GM23338 (cell line): ENCODE data around the gene WBP2. TPM values are rescaled to one million over a fixed set of nuclear protein-coding genes. Genes with fewer than 3 reads are reported as not detected.
A peak's percentile ranks its signal among the peaks of the same experiment; 100 is the strongest.

Experiments used
- ATAC-seq: fragments of 200-7000 bp; cut with Tn5 transposase; 3 replicates; pipeline ENCODE4 v1.9.1; 2020
- DNase-seq: peaks from one replicate; pipeline ENCODE4 v3.0.0-alpha.2; 2015; ENCODE audit warnings: low spot score
- H2AFZ ChIP-seq: fragments of 200-600 bp; sonication (generic); 2 replicates; pipeline ENCODE4 v1.8.0; 2016; ENCODE audit warnings: antibody characterized with exemption, mild to moderate bottlenecking, moderate library complexity
- H3F3A ChIP-seq: fragments of 200-600 bp; sonication (generic); replicated peaks from 2 replicates; pipeline ENCODE4 v1.8.0; 2017; ENCODE audit warnings: antibody characterized with exemption, mixed run types, low read depth
- H3K27ac ChIP-seq: fragments of 200-600 bp; sonication (generic); 2 replicates; pipeline ENCODE4 v1.6.1; 2016; ENCODE audit warnings: low read depth
- H3K27me3 ChIP-seq: fragments of 200-600 bp; sonication (generic); 2 replicates; pipeline ENCODE4 v1.8.0; 2016; ENCODE audit warnings: mild to moderate bottlenecking, mixed run types, moderate library complexity; ENCODE audit not compliant: insufficient read depth
- H3K36me3 ChIP-seq: fragments of 200-600 bp; sonication (generic); 2 replicates; pipeline ENCODE4 v1.8.0; 2016; ENCODE audit warnings: mild to moderate bottlenecking; ENCODE audit not compliant: insufficient read depth
- H3K4me1 ChIP-seq: fragments of 200-600 bp; sonication (generic); 2 replicates; pipeline ENCODE4 v1.8.0; 2016; ENCODE audit warnings: mild to moderate bottlenecking, moderate library complexity; ENCODE audit not compliant: insufficient read depth
- H3K4me2 ChIP-seq: fragments of 200-600 bp; sonication (generic); 2 replicates; pipeline ENCODE4 v1.7.1; 2017; ENCODE audit warnings: mixed run types
- H3K4me3 ChIP-seq: fragments of 200-600 bp; sonication (generic); 2 replicates; pipeline ENCODE4 v1.6.1; 2016; ENCODE audit warnings: mixed run types
- H3K79me2 ChIP-seq: fragments of 200-600 bp; sonication (generic); replicated peaks from 2 replicates; pipeline ENCODE4 v1.8.0; 2017; ENCODE audit warnings: mild to moderate bottlenecking; ENCODE audit not compliant: insufficient read depth
- H3K9me2 ChIP-seq: fragments of 200-600 bp; sonication (generic); 2 replicates; pipeline ENCODE4 v1.8.0; 2017; ENCODE audit not compliant: insufficient read depth
- H4K20me1 ChIP-seq: fragments of 200-600 bp; sonication (generic); replicated peaks from 2 replicates; pipeline ENCODE4 v1.8.0; 2017; ENCODE audit warnings: mild to moderate bottlenecking; ENCODE audit not compliant: insufficient read depth
- H3K27ac Mint-ChIP-seq: 2 replicates; pipeline ENCODE4 v1.8.0; 2020; ENCODE audit warnings: inconsistent platforms, mild to moderate bottlenecking, moderate library complexity, mixed read lengths
- H3K27me3 Mint-ChIP-seq: 3 replicates; pipeline ENCODE4 v1.8.0; 2022; ENCODE audit warnings: low read depth, mild to moderate bottlenecking, moderate library complexity, mixed read lengths, inconsistent platforms; ENCODE audit not compliant: insufficient read depth, poor library complexity
- H3K36me3 Mint-ChIP-seq: 3 replicates; pipeline ENCODE4 v1.8.0; 2021; ENCODE audit warnings: low read depth, mild to moderate bottlenecking, inconsistent platforms, moderate library complexity, mixed read lengths
- H3K4me1 Mint-ChIP-seq: 3 replicates; pipeline ENCODE4 v1.8.0; 2020; ENCODE audit warnings: mild to moderate bottlenecking, inconsistent platforms, mixed read lengths
- H3K4me3 Mint-ChIP-seq: 3 replicates; pipeline ENCODE4 v1.8.0; 2021; ENCODE audit warnings: moderate library complexity, mild to moderate bottlenecking, inconsistent platforms, mixed read lengths
- H3K9me3 Mint-ChIP-seq: 3 replicates; pipeline ENCODE4 v1.8.0; 2020; ENCODE audit warnings: moderate library complexity, mild to moderate bottlenecking, inconsistent platforms, mixed read lengths
- CREB1 ChIP-seq: fragments of 250-450 bp; sonication (Bioruptor Pico); IDR thresholded peaks from 2 replicates; pipeline ENCODE4 v1.5.0; 2020; ENCODE audit warnings: low read depth, mild to moderate bottlenecking, moderate library complexity
- CTCF ChIP-seq, 2 experiments: fragments of 200-600 bp in 1 of 2; sonication (generic) in 1 of 2; conservative IDR thresholded peaks; 2 replicates each; pipeline versions ENCODE4 v1.5.1 to v1.6.1; 2016 to 2017; ENCODE audit warnings: antibody characterized with exemption in 2 of 2, low read depth in 2 of 2, mild to moderate bottlenecking in 2 of 2, moderate library complexity in 1 of 2
- ETS1 ChIP-seq: IDR thresholded peaks from 2 replicates; pipeline ENCODE4 v1.6.1; 2016; ENCODE audit warnings: antibody characterized with exemption
- EZH2 ChIP-seq: fragments of 200-600 bp; sonication (generic); IDR thresholded peaks from one replicate; pipeline ENCODE4 v1.8.0; 2017; ENCODE audit warnings: antibody characterized with exemption, mild to moderate bottlenecking, low read depth; ENCODE audit not compliant: unreplicated experiment
- EZH2phosphoT487 ChIP-seq: fragments of 200-600 bp; sonication (generic); IDR thresholded peaks from one replicate; pipeline ENCODE4 v1.8.1; 2018; ENCODE audit warnings: antibody characterized with exemption; ENCODE audit not compliant: unreplicated experiment
- JUNB ChIP-seq: IDR thresholded peaks from one replicate; pipeline ENCODE4 v1.6.1; 2016; ENCODE audit warnings: antibody characterized with exemption; ENCODE audit not compliant: unreplicated experiment
- NANOG ChIP-seq: IDR thresholded peaks from 2 replicates; pipeline ENCODE4 v1.6.1; 2016; ENCODE audit warnings: antibody characterized with exemption, borderline replicate concordance
- POLR2AphosphoS5 ChIP-seq: IDR thresholded peaks from 2 replicates; pipeline ENCODE4 v1.6.1; 2016; ENCODE audit warnings: antibody characterized with exemption, low read depth
- REST ChIP-seq: IDR thresholded peaks from one replicate; pipeline ENCODE4 v1.6.1; 2018; ENCODE audit warnings: antibody characterized with exemption; ENCODE audit not compliant: unreplicated experiment
- STAT1 ChIP-seq: IDR thresholded peaks from one replicate; pipeline ENCODE4 v1.6.1; 2016; ENCODE audit warnings: antibody characterized with exemption; ENCODE audit not compliant: unreplicated experiment
- ZNF114 ChIP-seq: fragments of 250-450 bp; sonication (Bioruptor Pico); IDR thresholded peaks from 2 replicates; pipeline ENCODE4 v1.5.0; 2020; ENCODE audit warnings: mild to moderate bottlenecking, moderate library complexity
- ZNF331 ChIP-seq: fragments of 250-450 bp; sonication (Bioruptor Pico); IDR thresholded peaks from 2 replicates; pipeline ENCODE4 v1.5.0; 2020; ENCODE audit warnings: low read depth, mild to moderate bottlenecking, moderate library complexity
- ZNF462 ChIP-seq: fragments of 250-450 bp; sonication (Bioruptor Pico); IDR thresholded peaks from 2 replicates; pipeline ENCODE4 v1.5.0; 2020; ENCODE audit warnings: mild to moderate bottlenecking, moderate library complexity
- polyA plus RNA-seq: library from polyadenylated mRNA; unstranded; fragments of >200 nt; fragmentation: Nextera tagmentation; extraction: Ambion mirVana; gene quantifications from 2 replicates; pipeline ENCODE4 v1.2.1, GENCODE V29; 2016
- total RNA-seq: library from RNA; depleted of rRNA; stranded (reverse); fragments of >200 nt; shearing (Covaris generic); gene quantifications from 2 replicates; pipeline ENCODE4 v1.2.3, GENCODE V29; 2014

The WBP2 gene
- total and polyA plus RNA-seq, 2 experiments from 2014 or later = 36.2 to 63.5 TPM

GRCh38 chr17:75872434-75873351 lies 17.6 kb upstream of the WBP2 start:
- peak overlapping the region; percentile 63 for H3K27ac ChIP-seq

More at GRCh38 chr17:75872434-75873351, 17.6 kb upstream of the WBP2 start:
- Mint-ChIP-seq H3K4me3 (no peak overlapping the region), H3K27me3 (peaks cover 28% of the 10 kb centered on the region), H3K4me1 (peaks cover 26% of the 10 kb centered on the region), H3K9me3 (no peaks in the 10 kb centered on the region), H3K27ac (no peak overlapping the region), H3K36me3 (no peaks in the 10 kb centered on the region)
- DNase-seq (peak; percentile 68), ATAC-seq (no peak)
- H2AFZ ChIP-seq = peak overlapping the region; percentile 87
- peaks cover 16% of the 10 kb centered on the region; the same call in 1 of the 2 replicates for H3K4me1 ChIP-seq
- H4K20me1 ChIP-seq = no peaks in the 10 kb centered on the region
- no peak overlapping the region for H3K4me3 ChIP-seq
- no peaks in the 10 kb centered on the region for H3K9me2 ChIP-seq
- no peak for TF ChIP-seq CTCF (conservative IDR thresholded peaks at IDR 0.05; ENCODE audit: low read depth in 2 of 2)
- no peak for TF ChIP-seq ZNF462 (CRISPR knock-in tag)
- TF ChIP-seq CREB1 (CRISPR knock-in tag) = no peak
- TF ChIP-seq ETS1 = no peak
- TF ChIP-seq ZNF331 = no peak
- no peak for TF ChIP-seq NANOG
- no peak for TF ChIP-seq POLR2AphosphoS5
- TF ChIP-seq EZH2 = no peak
- TF ChIP-seq JUNB = no peak
- no peak for TF ChIP-seq STAT1
- no peak for TF ChIP-seq ZNF114
- TF ChIP-seq EZH2phosphoT487 = no peak
- TF ChIP-seq REST = no peak
- 0 out of 2 replicates have a peak overlapping the region, but pooled peaks have one; percentile 26 for H3K4me2 ChIP-seq
- H3K36me3 ChIP-seq = no peaks in the 10 kb centered on the region
- peaks cover 16% of the 10 kb centered on the region for H3F3A ChIP-seq
- no peaks in the 10 kb centered on the region for H3K79me2 ChIP-seq
- H3K27me3 ChIP-seq = peaks cover 17% of the 10 kb centered on the region
